HG03432 (cell line): ENCODE data around the gene TPPP.
"Not testable (repeated sequence)": the region's sequence is repeated elsewhere in the genome, so short reads cannot be mapped to it uniquely, and the experiment has no call there.

Experiments used
- ATAC-seq: cut with Tn5 transposase; IDR thresholded peaks from one replicate; pipeline ENCODE4 v1.9.1; 2021; ENCODE audit warnings: mild to moderate bottlenecking, moderate library complexity; ENCODE audit not compliant: unreplicated experiment

The TPPP gene

DNA sequence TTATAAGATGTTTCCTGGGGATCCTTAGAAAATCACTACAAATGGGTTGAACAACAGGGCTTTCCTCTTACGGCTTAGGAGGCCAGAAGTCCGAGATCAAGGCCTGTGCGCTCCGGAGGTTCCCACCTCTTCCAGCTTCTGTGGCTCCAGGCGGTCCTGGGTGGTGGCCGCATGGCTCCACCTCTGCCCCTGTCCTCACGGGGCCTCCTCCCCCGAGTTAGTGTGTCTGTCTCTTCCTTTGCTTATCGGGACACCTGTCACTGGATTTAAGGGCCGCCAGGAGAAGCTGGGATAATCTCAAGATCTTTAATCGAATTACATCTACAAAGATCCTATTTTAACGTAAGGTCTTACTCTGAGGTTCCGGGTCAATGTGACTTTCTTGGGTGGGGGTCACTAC lies 2.3 kb upstream of the TPPP start:
- ATAC-seq = not testable (repeated sequence)

DNA sequence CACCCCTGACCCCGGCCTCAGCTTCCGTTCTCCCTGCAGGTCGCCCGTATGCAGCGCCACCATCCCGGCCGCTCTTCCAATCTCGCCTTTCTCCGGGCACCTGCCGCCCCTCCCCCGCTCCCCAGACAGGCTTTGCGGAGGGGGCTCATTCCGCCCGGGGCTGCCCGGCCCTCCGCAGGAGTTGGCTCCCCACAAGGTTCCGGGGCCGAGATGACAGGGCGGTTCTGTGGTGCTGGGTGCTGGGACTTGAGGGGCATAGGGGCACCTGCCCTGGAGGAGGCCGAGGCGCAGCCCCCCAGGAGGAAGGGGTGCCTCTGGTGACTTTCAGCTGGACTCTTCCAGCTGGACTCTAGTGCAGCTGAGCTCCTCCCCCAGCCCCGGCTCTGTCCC lies 885 bp upstream of the TPPP start:
- ATAC-seq = peak; percentile 5

GRCh38 chr5:692529-693041 lies 567 bp downstream of the TPPP start:
- ATAC-seq = peak; percentile 23

DNA sequence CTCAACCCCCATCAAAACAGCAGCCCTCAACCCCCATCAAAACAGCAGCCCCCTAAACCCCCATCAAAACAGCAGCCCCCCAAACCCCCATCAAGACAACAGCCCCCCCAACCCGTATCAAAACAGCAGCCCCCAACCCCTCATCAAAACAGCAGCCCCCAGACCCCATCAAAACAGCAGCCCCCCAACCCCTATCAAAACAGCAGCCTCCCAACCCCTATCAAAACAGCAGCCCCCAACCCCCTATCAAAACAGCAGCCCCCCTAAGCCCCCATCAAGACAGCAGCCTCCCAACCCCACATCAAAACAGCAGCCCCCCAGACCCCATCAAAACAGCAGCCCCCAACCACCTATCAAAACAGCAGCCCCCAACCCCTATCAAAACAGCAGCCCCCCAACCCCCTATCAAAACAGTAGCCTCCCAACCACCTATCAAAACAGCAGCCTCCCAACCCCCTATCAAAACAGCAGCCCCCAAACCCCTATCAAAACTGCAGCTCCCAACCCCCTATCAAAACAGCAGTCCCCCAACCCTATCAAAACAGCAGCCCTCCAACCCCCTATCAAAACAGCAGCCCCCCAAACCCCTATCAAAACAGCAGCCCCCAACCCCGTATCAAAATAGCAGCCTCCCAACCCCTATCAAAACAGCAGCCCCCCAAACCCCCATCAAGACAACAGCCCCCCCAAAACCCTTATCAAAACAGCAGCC lies 1.2 kb downstream of the TPPP start:
- no peak for ATAC-seq

GRCh38 chr5:691049-691448 lies 2.1 kb downstream of the TPPP start:
- not testable (repeated sequence) for ATAC-seq

- not testable (repeated sequence) for ATAC-seq
Observed at GRCh38 chr5:690293-690692, 2.9 kb downstream of the TPPP start.

- ATAC-seq = not testable (repeated sequence)
Observed at GRCh38 chr5:688348-689010, 4.7 kb downstream of the TPPP start.

GRCh38 chr5:686936-687335 lies 6.2 kb downstream of the TPPP start:
- ATAC-seq = not testable (repeated sequence)

DNA sequence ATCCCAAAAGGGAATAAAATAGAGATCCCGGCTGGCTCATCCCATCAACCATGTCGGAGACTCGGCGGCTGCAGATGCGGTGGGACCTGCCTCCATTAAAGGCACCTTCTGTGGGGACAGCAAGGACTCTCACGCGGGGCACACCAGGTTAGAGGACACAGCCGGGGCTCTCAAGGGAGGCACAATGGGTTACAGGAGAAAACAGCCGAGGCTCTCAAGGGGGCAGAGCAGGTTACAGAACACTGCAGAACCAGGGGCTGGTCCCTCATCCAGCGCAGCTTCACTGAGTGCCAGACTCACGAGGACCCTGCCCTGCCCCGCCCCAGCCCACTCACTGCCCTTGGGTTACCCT lies 7.0 kb downstream of the TPPP start:
- not testable (repeated sequence) for ATAC-seq

DNA sequence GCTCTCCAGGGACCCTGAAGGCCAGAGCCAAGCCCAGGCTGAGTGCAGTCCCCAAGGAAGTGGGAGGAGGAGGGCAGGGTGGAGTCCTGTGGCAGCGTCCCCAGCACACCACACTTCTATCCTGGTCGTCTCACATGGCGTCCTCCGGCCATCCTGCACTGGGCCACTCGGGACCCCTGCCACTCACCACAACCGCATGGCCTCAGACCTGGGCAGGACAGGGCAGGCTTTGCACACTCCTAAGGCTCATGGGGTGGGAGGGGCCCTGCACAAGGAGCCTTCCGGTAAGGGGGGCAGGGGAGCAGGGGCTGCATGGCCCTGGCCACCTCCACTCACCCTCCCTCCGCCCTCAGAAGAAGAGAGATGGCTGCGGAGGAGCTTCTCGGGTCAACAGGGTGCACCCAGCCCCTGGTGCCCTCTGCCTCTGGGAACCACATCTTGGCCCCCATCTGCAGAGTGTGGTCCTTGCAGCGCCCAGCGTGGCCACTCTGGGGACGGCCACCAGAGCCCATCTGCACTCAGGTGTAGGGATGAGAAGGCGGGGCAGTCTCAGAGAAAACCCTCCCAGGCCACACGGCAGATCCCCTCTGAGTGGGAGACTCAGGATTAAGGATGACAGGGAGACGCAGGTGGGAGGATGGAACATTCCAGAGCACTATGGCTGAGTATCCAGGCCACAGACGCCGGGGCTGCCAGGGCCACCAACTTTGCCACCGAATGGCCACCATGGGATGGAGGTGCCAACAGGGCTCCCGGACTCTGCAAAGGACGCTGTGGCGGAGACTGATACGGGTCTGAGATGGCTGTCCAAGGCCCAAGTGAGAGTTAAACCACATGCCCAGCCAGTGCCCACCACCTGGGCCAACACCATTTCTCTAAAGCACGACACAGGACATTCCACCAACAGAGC lies 7.6 kb downstream of the TPPP start:
- ATAC-seq = no peak

DNA sequence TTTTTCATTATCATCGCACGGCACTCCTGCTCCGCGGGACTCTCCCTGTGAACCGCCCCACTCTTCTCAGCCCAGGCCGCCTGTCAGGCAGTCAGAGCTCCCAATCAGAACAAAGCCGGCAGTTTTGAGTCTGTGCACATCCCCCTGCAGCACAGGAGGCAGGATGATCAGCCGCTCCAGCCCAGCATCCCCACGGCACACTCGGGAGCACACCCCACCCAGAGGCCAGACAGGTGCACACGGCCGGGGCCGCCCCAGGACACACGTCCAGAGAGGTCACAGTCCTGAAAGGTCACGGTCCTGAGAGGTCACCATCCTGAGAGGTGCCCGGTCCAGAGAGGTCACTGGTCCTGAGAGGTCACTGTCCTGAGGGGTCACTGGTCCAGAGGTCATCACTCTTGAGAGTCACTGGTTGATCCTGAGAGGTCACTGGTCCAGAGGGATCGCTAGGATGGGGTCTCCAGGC lies 8.4 kb downstream of the TPPP start:
- ATAC-seq = no peak

GRCh38 chr5:683551-684481 lies 9.3 kb downstream of the TPPP start:
- no peak for ATAC-seq

DNA sequence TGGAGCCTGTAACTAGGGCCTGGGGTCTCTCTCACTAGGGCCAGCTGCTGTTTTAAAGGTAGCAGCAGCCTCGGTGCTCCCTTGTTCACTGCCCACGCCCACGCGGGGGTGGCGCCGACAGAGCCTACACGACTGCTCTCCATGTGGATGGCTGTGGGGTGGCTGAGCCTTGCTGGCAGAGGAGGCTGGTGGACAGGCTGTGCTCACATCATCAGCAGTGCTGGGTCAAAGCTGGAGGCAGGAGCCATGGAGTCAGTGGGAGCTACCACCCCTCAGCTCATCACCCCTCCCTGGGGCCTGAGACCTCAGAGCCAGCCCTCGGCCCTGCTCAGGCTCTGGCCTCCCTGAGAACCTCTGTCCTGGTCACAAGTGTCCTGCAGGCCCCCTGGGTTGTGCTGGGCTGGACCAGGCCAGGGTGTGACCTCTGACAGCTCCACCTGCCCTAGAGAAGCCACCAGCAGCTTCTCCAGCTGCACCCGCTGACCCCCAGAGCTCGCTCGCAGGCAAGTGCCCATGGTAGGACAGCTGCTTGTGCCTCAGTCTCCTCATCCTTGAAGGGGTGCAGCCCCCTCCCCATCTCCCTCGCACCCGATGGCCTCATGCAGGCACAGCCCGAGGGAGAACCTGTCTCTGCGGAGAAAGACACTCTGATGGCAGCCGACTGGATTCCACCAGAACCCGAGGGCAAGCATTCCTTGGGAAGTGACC lies 10.3 kb downstream of the TPPP start:
- ATAC-seq = not testable (repeated sequence)

GRCh38 chr5:682216-682615 lies 10.9 kb downstream of the TPPP start:
- ATAC-seq = not testable (repeated sequence)

GRCh38 chr5:681317-682191 lies 11.6 kb downstream of the TPPP start:
- ATAC-seq = not testable (repeated sequence)

DNA sequence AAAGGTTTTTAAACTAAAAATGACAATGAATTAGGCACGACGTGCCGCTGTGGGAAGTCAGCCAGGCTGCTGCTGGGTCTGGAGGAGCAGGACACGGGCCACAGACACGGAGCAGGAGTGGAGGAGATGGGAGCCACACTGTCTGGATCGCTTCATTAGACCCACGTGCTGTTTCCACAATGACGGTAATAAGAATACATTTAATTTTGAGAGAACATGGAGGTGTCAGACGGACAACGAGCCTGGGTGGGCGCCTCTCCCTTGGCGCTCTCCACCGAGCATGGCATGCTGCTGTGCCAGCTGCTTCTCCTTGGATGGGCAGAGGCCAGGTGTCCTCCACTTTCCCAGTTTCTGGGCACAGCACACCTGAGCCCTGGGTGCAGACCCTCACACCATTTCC lies 12.3 kb downstream of the TPPP start:
- not testable (repeated sequence) for ATAC-seq

GRCh38 chr5:680118-680795 lies 12.9 kb downstream of the TPPP start:
- ATAC-seq = not testable (repeated sequence)
